Mesenchymal stem cell (in vitro differentiated cells and primary cell): Measurements from ENCODE around the gene RYR2.

Source experiments
- DNase-seq: peaks from one replicate; pipeline ENCODE4 v3.0.0-alpha.2; 2013
- H2AFZ ChIP-seq: one replicate; pipeline ENCODE4 v1.6.1; 2013; ENCODE audit warnings: low read depth, mild to moderate bottlenecking, control low read depth, inconsistent platforms, low read length, moderate library complexity
- H2AK5ac ChIP-seq: 2 replicates; pipeline ENCODE4 v1.6.1; 2013; ENCODE audit warnings: low read length, moderate library complexity, mild to moderate bottlenecking, inconsistent platforms; ENCODE audit not compliant: severe bottlenecking
- H2BK120ac ChIP-seq: one replicate; pipeline ENCODE4 v1.6.1; 2013; ENCODE audit warnings: low read depth, mild to moderate bottlenecking, inconsistent platforms, low read length, moderate library complexity
- H2BK12ac ChIP-seq, 2 experiments: one replicate each; pipeline ENCODE4 v1.6.1; 2013; ENCODE audit warnings: inconsistent platforms in 2 of 2, low read length in 2 of 2, mild to moderate bottlenecking in 2 of 2, moderate library complexity in 2 of 2, control low read depth in 1 of 2
- H2BK15ac ChIP-seq: one replicate; pipeline ENCODE4 v1.6.1; 2013; ENCODE audit warnings: mild to moderate bottlenecking, low read depth, inconsistent platforms; ENCODE audit not compliant: poor library complexity, severe bottlenecking
- H2BK5ac ChIP-seq: 2 replicates; pipeline ENCODE4 v1.6.1; 2013; ENCODE audit warnings: low read depth, mild to moderate bottlenecking, low read length, control low read depth, inconsistent platforms; ENCODE audit not compliant: poor library complexity, severe bottlenecking
- H3K14ac ChIP-seq, 2 experiments: one replicate each; pipeline ENCODE4 v1.6.1; 2013; ENCODE audit warnings: inconsistent platforms in 2 of 2, low read length in 2 of 2, control low read depth in 1 of 2, mild to moderate bottlenecking in 1 of 2, moderate library complexity in 1 of 2
- H3K18ac ChIP-seq, 2 experiments: one replicate each; pipeline ENCODE4 v1.6.1; 2013; ENCODE audit warnings: inconsistent platforms in 2 of 2, low read length in 2 of 2, control low read depth in 1 of 2, low read depth in 1 of 2, mild to moderate bottlenecking in 1 of 2
- H3K23ac ChIP-seq, 2 experiments: one replicate each; pipeline ENCODE4 v1.6.1; 2013; ENCODE audit warnings: inconsistent platforms in 2 of 2, low read length in 2 of 2, mild to moderate bottlenecking in 2 of 2, moderate library complexity in 2 of 2, control low read depth in 1 of 2
- H3K27ac ChIP-seq: 2 replicates; pipeline ENCODE4 v1.5.1; 2013; ENCODE audit warnings: mild to moderate bottlenecking, moderate library complexity, low read length, control low read depth, inconsistent platforms; ENCODE audit not compliant: poor library complexity, severe bottlenecking
- H3K27me3 ChIP-seq, 2 experiments: 2 replicates each; pipeline versions ENCODE4 v1.6.1 to v1.7.0; 2013; ENCODE audit warnings: low read length in 2 of 2, mild to moderate bottlenecking in 2 of 2, moderate library complexity in 2 of 2, control low read depth in 1 of 2, inconsistent platforms in 1 of 2; ENCODE audit not compliant: control insufficient read depth in 1 of 2, insufficient read depth in 1 of 2
- H3K36me3 ChIP-seq, 2 experiments: 2 replicates each; pipeline versions ENCODE4 v1.6.1 to v1.7.0; 2013; ENCODE audit warnings: low read length in 2 of 2, control low read depth in 1 of 2, inconsistent platforms in 1 of 2, low read depth in 1 of 2, mild to moderate bottlenecking in 1 of 2; ENCODE audit not compliant: insufficient read depth in 2 of 2, control insufficient read depth in 1 of 2
- H3K4ac ChIP-seq, 2 experiments: one replicate each; pipeline ENCODE4 v1.6.1; 2013; ENCODE audit warnings: inconsistent platforms in 2 of 2, low read length in 2 of 2, mild to moderate bottlenecking in 2 of 2, moderate library complexity in 2 of 2, control low read depth in 1 of 2, low read depth in 1 of 2
- H3K4me1 ChIP-seq: 2 replicates; pipeline ENCODE4 v1.6.1; 2013; ENCODE audit warnings: low read depth, low read length, control low read depth; ENCODE audit not compliant: control insufficient read depth, insufficient read depth
- H3K4me2 ChIP-seq: 2 replicates; pipeline ENCODE4 v1.6.1; 2013; ENCODE audit warnings: low read length, mild to moderate bottlenecking, inconsistent platforms; ENCODE audit not compliant: poor library complexity, severe bottlenecking
- H3K4me3 ChIP-seq, 2 experiments: 2 replicates each; pipeline versions ENCODE4 v1.5.1 to v1.7.0; 2013; ENCODE audit warnings: low read length in 2 of 2, mild to moderate bottlenecking in 2 of 2, control low read depth in 1 of 2, low read depth in 1 of 2; ENCODE audit not compliant: insufficient read depth in 1 of 2
- H3K79me1 ChIP-seq: replicated peaks from 2 replicates; pipeline ENCODE4 v1.6.1; 2013; ENCODE audit warnings: mild to moderate bottlenecking, control low read depth, low read length, inconsistent platforms; ENCODE audit not compliant: poor library complexity, severe bottlenecking
- H3K9ac ChIP-seq: 2 replicates; pipeline ENCODE4 v1.7.0; 2013; ENCODE audit warnings: mild to moderate bottlenecking, low read length, moderate library complexity
- H3K9me3 ChIP-seq: 2 replicates; pipeline ENCODE4 v1.7.0; 2013; ENCODE audit warnings: mild to moderate bottlenecking, low read length; ENCODE audit not compliant: control insufficient read depth
- H4K8ac ChIP-seq: one replicate; pipeline ENCODE4 v1.6.1; 2013; ENCODE audit warnings: inconsistent platforms, mild to moderate bottlenecking, low read length, moderate library complexity
- H4K91ac ChIP-seq: one replicate; pipeline ENCODE4 v1.6.1; 2013; ENCODE audit warnings: mild to moderate bottlenecking, low read length, inconsistent platforms
- WGBS: methylation state at CpG from one replicate; pipeline ENCODE4 v1.1.7; 2013; ENCODE audit warnings: mixed read lengths; 5-methylcytosine and 5-hydroxymethylcytosine counted together

The RYR2 gene

GRCh38 chr1:237671935-237672334 lies 630.0 kb downstream of the RYR2 start:
- no peak overlapping the region for H3K9ac ChIP-seq
- H2BK5ac ChIP-seq = no peak overlapping the region
- no peak overlapping the region for H2BK15ac ChIP-seq
- H2BK12ac ChIP-seq = no peak overlapping the region
- no peak overlapping the region for H3K14ac ChIP-seq
- H3K79me1 ChIP-seq = no peaks in the 10 kb centered on the region
- no peak overlapping the region for H4K8ac ChIP-seq
- H2AK5ac ChIP-seq = no peak overlapping the region
- no peaks in the 10 kb centered on the region for H3K36me3 ChIP-seq
- H3K18ac ChIP-seq = no peak overlapping the region
- H2AFZ ChIP-seq = no peak overlapping the region
- 95% methylated on average over 2 of the region's 6 CpGs for WGBS
- no peaks in the 10 kb centered on the region for H3K27me3 ChIP-seq
- no peaks in the 10 kb centered on the region for H3K9me3 ChIP-seq
- H3K4me1 ChIP-seq = no peaks in the 10 kb centered on the region
- no peak overlapping the region for H4K91ac ChIP-seq
- H3K4me3 ChIP-seq = no peak overlapping the region
- DNase-seq = no peak
- no peak overlapping the region for H3K4me2 ChIP-seq
- no peak overlapping the region for H3K27ac ChIP-seq
- no peak overlapping the region for H3K23ac ChIP-seq
- H3K4ac ChIP-seq = no peak overlapping the region
- H2BK120ac ChIP-seq = no peak overlapping the region

GRCh38 chr1:237672748-237673147 lies 630.8 kb downstream of the RYR2 start:
- no peak overlapping the region for H4K8ac ChIP-seq
- no peak overlapping the region for H2BK12ac ChIP-seq
- no peaks in the 10 kb centered on the region for H3K36me3 ChIP-seq
- H2AFZ ChIP-seq = no peak overlapping the region
- no peak overlapping the region for H2BK15ac ChIP-seq
- H4K91ac ChIP-seq = no peak overlapping the region
- H3K4me3 ChIP-seq = no peak overlapping the region
- 78% methylated on average over 2 of the region's 2 CpGs for WGBS
- no peak overlapping the region for H3K4me2 ChIP-seq
- H3K27me3 ChIP-seq = no peaks in the 10 kb centered on the region
- no peak overlapping the region for H2BK5ac ChIP-seq
- no peaks in the 10 kb centered on the region for H3K79me1 ChIP-seq
- no peak overlapping the region for H3K23ac ChIP-seq
- no peaks in the 10 kb centered on the region for H3K4me1 ChIP-seq
- no peak overlapping the region for H2AK5ac ChIP-seq
- H3K14ac ChIP-seq = no peak overlapping the region
- H2BK120ac ChIP-seq = no peak overlapping the region
- H3K27ac ChIP-seq = no peak overlapping the region
- no peaks in the 10 kb centered on the region for H3K9me3 ChIP-seq
- no peak overlapping the region for H3K4ac ChIP-seq
- no peak for DNase-seq
- H3K9ac ChIP-seq = no peak overlapping the region
- no peak overlapping the region for H3K18ac ChIP-seq

GRCh38 chr1:237673631-237674030 lies 631.6 kb downstream of the RYR2 start:
- H2AFZ ChIP-seq = no peak overlapping the region
- H3K27ac ChIP-seq = no peak overlapping the region
- H3K36me3 ChIP-seq = no peaks in the 10 kb centered on the region
- no peak overlapping the region for H4K8ac ChIP-seq
- H4K91ac ChIP-seq = no peak overlapping the region
- no peak for DNase-seq
- H2BK15ac ChIP-seq = no peak overlapping the region
- H3K4ac ChIP-seq = no peak overlapping the region
- H3K4me1 ChIP-seq = no peaks in the 10 kb centered on the region
- H3K27me3 ChIP-seq = no peaks in the 10 kb centered on the region
- H3K14ac ChIP-seq = no peak overlapping the region
- no peak overlapping the region for H2BK5ac ChIP-seq
- H2AK5ac ChIP-seq = no peak overlapping the region
- no peak overlapping the region for H2BK12ac ChIP-seq
- H3K4me2 ChIP-seq = no peak overlapping the region
- H2BK120ac ChIP-seq = no peak overlapping the region
- H3K4me3 ChIP-seq = no peak overlapping the region
- H3K18ac ChIP-seq = no peak overlapping the region
- H3K9ac ChIP-seq = no peak overlapping the region
- no peak overlapping the region for H3K23ac ChIP-seq
- H3K9me3 ChIP-seq = no peaks in the 10 kb centered on the region
- 75% methylated on average over 2 of the region's 3 CpGs for WGBS
- no peaks in the 10 kb centered on the region for H3K79me1 ChIP-seq

GRCh38 chr1:237677979-237678378 lies 636.0 kb downstream of the RYR2 start:
- H3K18ac ChIP-seq = no peak overlapping the region
- no peak overlapping the region for H3K4ac ChIP-seq
- no peak overlapping the region for H4K91ac ChIP-seq
- H2BK120ac ChIP-seq = no peak overlapping the region
- no peaks in the 10 kb centered on the region for H3K4me1 ChIP-seq
- no peaks in the 10 kb centered on the region for H3K36me3 ChIP-seq
- H2BK12ac ChIP-seq = no peak overlapping the region
- H3K27me3 ChIP-seq = no peaks in the 10 kb centered on the region
- H4K8ac ChIP-seq = no peak overlapping the region
- no peak overlapping the region for H3K23ac ChIP-seq
- no peak overlapping the region for H3K4me2 ChIP-seq
- H3K9me3 ChIP-seq = no peaks in the 10 kb centered on the region
- H3K27ac ChIP-seq = peak overlapping the region; percentile 41
- H3K9ac ChIP-seq = no peak overlapping the region
- no peak overlapping the region for H2AK5ac ChIP-seq
- no peak overlapping the region for H2BK5ac ChIP-seq
- H3K14ac ChIP-seq = no peak overlapping the region
- WGBS = 0% methylated on average over 1 of the region's 3 CpGs
- H2AFZ ChIP-seq = no peak overlapping the region
- DNase-seq = peak; percentile 76
- no peaks in the 10 kb centered on the region for H3K79me1 ChIP-seq
- no peak overlapping the region for H2BK15ac ChIP-seq
- no peak overlapping the region for H3K4me3 ChIP-seq
